Measurements from ENCODE around the gene CPA3.

The CPA3 gene

DNA sequence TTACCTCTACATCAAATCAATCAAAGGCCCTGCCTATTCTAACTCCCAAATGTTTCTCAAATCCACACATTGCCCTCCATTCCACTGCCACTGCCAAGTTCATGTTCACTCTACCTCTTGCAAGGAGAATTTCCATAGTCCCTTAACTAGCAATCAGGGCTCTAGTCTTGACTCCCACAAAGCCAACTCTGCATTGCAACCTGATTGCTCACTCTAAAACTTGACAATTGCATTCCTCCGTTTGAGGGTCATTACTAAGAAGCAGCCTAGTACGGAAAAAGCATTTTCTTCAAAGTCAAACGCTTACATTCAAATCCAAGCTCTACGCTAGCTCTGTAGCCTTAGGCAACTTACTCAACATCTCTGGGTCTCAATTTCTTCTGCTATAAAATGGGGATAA lies 1.2 kb downstream of the CPA3 start:
- ChIA-PET CTCF (interaction anchor here (1.0 to 2.3 kb wide), 2 partner anchors 33 to 77 kb away, joined by 3 to 6 read pairs; no protein-coding TSS in a partner anchor), POLR2A (no interaction called here)
- DNase-seq (ENCODE audit: extremely low spot score): no peak

DNA sequence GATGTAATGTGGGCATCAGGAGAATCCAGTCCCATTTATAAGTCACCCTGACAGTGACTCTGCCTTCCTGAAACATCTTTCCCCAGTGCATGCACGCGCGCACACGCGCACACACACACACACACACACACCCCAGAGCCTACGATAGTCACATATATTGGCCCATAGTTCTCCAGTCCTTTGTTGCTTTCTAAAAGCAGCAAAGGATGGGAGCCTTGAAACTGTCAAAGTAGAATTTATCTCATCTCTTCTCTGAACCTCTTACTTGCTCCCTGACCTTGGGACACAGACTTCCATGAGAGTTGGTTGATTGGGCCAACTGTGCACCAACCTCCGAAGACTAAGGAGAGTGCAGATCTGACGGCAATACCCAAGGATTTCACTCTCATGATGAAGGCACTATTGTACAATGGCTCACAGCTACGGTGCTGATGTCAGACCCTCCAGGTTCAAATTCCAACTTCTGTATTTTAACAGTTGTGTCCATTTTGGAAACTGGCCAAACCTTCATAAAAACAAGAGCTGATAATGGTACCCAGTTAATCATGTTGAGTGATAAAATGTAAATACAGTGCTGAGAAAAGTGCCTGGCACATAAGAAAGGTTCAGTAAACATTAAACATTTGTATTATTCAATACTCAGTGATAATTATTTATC lies 8.3 kb downstream of the CPA3 start:
- TF ChIP-seq, protein P1, sequence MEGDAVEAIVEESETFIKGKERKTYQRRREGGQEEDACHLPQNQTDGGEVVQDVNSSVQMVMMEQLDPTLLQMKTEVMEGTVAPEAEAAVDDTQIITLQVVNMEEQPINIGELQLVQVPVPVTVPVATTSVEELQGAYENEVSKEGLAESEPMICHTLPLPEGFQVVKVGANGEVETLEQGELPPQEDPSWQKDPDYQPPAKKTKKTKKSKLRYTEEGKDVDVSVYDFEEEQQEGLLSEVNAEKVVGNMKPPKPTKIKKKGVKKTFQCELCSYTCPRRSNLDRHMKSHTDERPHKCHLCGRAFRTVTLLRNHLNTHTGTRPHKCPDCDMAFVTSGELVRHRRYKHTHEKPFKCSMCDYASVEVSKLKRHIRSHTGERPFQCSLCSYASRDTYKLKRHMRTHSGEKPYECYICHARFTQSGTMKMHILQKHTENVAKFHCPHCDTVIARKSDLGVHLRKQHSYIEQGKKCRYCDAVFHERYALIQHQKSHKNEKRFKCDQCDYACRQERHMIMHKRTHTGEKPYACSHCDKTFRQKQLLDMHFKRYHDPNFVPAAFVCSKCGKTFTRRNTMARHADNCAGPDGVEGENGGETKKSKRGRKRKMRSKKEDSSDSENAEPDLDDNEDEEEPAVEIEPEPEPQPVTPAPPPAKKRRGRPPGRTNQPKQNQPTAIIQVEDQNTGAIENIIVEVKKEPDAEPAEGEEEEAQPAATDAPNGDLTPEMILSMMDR (IDR thresholded peaks at IDR 0.05; ENCODE audit: control extremely low read depth, extremely low read depth, low read depth, missing control alignments): no peak
- DNase-seq (ENCODE audit: extremely low spot score): no peak
- ChIA-PET CTCF (interaction anchor here (0.8 to 1.8 kb wide), 3 partner anchors 10 to 14 kb away, joined by 4 to 16 read pairs (median 7); no protein-coding TSS in a partner anchor), POLR2A (no interaction called here)

More for the DNA sequence above, 1.2 kb downstream of the CPA3 start:
- TF ChIP-seq, protein P1 (IDR thresholded peaks at IDR 0.05; ENCODE audit: control extremely low read depth, extremely low read depth, low read depth, missing control alignments): no peak

DNA sequence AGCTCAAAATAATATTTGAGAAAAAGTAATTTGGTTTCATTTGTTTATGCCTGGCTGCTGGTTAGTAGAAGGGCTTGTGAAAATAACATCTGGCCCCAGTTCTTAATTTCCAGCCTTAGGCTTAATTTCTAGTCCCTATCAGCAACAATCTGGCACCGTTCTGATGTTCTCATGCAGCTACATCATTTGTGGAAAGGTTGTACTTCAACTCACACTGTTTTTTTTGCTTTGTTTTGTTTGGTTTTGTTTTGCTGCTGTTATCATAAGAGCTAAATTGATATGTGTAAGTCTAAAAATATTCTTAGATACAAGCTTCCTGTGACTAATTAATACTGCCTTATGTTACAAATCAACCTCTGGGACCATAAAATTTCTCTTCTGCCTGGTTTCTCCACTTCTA lies 8.9 kb downstream of the CPA3 start:
- TF ChIP-seq, protein P1 (IDR thresholded peaks at IDR 0.05; ENCODE audit: control extremely low read depth, extremely low read depth, low read depth, missing control alignments): no peak
- POLR2A ChIA-PET: no interaction called here

DNA sequence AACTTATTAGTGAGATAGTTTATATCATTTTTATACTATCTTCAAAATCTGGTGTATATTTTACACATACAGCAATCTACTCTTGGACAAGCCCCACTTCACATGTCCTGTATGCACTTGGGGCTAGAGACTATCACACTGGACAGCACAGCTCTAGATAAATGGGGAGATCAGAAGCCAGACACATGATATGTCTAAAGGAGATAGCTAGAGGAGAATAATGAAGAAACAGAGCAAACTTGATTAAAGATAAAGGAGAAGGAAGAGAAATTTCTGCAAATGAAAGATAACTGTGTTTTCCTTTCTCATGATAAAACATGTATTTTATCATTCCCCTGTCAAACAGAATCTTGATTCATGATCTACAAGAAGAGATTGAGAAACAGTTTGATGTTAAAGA lies 13.0 kb downstream of the CPA3 start:
- CTCF ChIA-PET: interaction anchor here (1.1 to 1.2 kb wide), 3 partner anchors 16 to 25 kb away, joined by 4 to 5 read pairs (median 4); no protein-coding TSS in a partner anchor
- TF ChIP-seq, protein P1 (IDR thresholded peaks at IDR 0.05; ENCODE audit: control extremely low read depth, extremely low read depth, low read depth, missing control alignments): no peak
- no peak for DNase-seq (ENCODE audit: extremely low spot score)
- POLR2A ChIA-PET: no interaction called here

More for the DNA sequence above, 8.9 kb downstream of the CPA3 start:
- CTCF ChIA-PET: interaction anchor here (0.8 to 1.8 kb wide), 3 partner anchors 9 to 14 kb away, joined by 4 to 16 read pairs (median 7); no protein-coding TSS in a partner anchor
- no peak for DNase-seq (ENCODE audit: extremely low spot score)

DNA sequence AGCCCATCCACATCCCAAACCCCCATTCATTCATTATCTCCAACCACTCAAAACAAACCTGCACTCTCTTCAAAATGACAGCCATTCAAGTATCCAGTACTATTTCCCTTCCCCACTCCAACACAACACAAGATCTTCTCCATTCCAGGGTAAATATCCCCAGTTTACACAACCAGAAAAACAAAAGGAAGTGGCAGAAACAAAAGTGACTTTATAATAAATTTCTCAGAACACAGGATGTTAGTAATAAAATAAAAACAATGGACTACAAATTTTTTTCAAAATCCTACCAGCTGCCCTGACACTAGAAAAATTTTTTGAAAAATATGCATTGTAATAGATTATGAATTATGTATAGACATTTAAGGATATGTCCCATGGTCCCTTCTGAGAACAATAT lies 14.2 kb downstream of the CPA3 start:
- ChIA-PET CTCF (interaction anchor here (1.1 to 2.8 kb wide), 3 partner anchors 17 to 19 kb away, joined by 4 to 18 read pairs (median 5); no protein-coding TSS in a partner anchor), POLR2A (no interaction called here)
- DNase-seq (ENCODE audit: extremely low spot score): no peak
- TF ChIP-seq, protein P1 (IDR thresholded peaks at IDR 0.05; ENCODE audit: control extremely low read depth, extremely low read depth, low read depth, missing control alignments): no peak

DNA sequence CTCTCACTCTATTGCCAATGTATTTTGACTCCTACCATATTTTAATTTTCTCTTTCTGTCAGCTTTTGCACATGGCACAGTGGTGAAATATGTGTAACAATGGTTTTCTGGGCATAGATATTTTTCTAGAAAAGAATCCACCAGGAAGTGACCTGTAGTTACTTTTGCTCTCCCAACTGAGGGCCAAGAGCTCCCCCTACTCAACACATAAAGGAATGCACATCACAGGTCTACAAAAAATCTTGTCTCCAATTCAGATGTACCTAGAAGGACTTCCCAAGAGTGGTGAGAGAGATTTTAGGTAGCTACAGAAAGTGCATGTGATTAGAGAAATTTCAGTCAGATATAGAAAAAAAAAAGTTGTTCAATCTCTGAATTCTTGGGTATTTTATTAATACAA lies 15.6 kb downstream of the CPA3 start:
- ChIA-PET CTCF (interaction anchor here (0.7 to 2.8 kb wide), 4 partner anchors 12 to 63 kb away, joined by 3 to 18 read pairs (median 4); no protein-coding TSS in a partner anchor), POLR2A (no interaction called here)
- TF ChIP-seq, protein P1 (IDR thresholded peaks at IDR 0.05; ENCODE audit: control extremely low read depth, extremely low read depth, low read depth, missing control alignments): no peak
- DNase-seq (ENCODE audit: extremely low spot score): no peak
